Hepatocyte (in vitro differentiated cells): ENCODE data around the gene AGRP.

Experiments
- EZH2 ChIP-seq: fragments of 200-600 bp; sonication (generic); IDR thresholded peaks from 2 replicates; pipeline ENCODE4 v1.6.1; 2016; ENCODE audit warnings: antibody characterized with exemption, mild to moderate bottlenecking, borderline replicate concordance
- EZH2phosphoT487 ChIP-seq: fragments of 200-600 bp; sonication (generic); IDR thresholded peaks from one replicate; pipeline ENCODE4 v1.6.1; 2018; ENCODE audit warnings: antibody characterized with exemption, mild to moderate bottlenecking, low read depth, moderate library complexity; ENCODE audit not compliant: unreplicated experiment, severe bottlenecking
- TF ChIP-seq, protein P1 (sequence below): fragments of 200-600 bp; sonication (generic); IDR thresholded peaks from 2 replicates; pipeline ENCODE4 v1.5.1; 2016; ENCODE audit warnings: antibody characterized with exemption, mild to moderate bottlenecking; ENCODE audit not compliant: poor library complexity

DNA sequence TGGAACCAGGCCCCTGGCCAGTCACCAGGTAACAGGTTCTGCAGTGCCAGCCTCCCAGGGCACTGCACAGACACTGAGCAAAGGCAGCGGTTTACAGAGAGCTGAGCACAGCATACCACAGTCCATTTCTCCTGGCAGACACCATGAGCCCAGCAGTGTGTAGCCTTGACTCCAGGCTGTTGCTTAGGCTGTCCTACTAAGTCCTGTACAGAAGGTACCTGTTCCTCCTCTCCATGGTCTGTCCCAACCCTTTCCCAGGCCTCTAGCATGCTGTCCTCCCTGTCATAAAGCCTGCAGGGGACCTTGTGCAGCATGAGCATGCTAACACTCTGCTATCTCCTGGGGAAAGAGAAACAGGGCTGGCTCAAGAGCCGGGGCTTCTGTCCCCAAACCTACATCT, 22.4 kb downstream of the AGRP start:
- TF ChIP-seq, protein P1, sequence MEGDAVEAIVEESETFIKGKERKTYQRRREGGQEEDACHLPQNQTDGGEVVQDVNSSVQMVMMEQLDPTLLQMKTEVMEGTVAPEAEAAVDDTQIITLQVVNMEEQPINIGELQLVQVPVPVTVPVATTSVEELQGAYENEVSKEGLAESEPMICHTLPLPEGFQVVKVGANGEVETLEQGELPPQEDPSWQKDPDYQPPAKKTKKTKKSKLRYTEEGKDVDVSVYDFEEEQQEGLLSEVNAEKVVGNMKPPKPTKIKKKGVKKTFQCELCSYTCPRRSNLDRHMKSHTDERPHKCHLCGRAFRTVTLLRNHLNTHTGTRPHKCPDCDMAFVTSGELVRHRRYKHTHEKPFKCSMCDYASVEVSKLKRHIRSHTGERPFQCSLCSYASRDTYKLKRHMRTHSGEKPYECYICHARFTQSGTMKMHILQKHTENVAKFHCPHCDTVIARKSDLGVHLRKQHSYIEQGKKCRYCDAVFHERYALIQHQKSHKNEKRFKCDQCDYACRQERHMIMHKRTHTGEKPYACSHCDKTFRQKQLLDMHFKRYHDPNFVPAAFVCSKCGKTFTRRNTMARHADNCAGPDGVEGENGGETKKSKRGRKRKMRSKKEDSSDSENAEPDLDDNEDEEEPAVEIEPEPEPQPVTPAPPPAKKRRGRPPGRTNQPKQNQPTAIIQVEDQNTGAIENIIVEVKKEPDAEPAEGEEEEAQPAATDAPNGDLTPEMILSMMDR: no peak
- TF ChIP-seq EZH2 (no peak), EZH2phosphoT487 (no peak)
